K562 (cell line): ENCODE data around the gene TSPAN14. TPM values are rescaled to one million over a fixed set of nuclear protein-coding genes. Genes with fewer than 3 reads are reported as not detected.

Experiments used
- ATAC-seq: fragments of 200-7000 bp; cut with Tn5 transposase; 3 replicates; pipeline ENCODE4 v1.9.1; 2020; ENCODE audit warnings: moderate library complexity
- BruUV-seq: library from RNA; stranded (reverse); fragments of 400-500 nt; replicated peaks from 2 replicates; lab custom pipeline; 2021; lab: Mats Ljungman, UMichigan
- CTCF ChIA-PET: fragments of 300-600 bp; formaldehyde crosslinking; extraction: SDS; loops from one replicate; lab custom pipeline; 2021; ENCODE audit warnings: low intra/inter-chr PET ratio; lab: Yijun Ruan, JAX
- POLR2A ChIA-PET: fragments of 300-600, 350-650 bp; sonication (Branson Sonifier 250); formaldehyde crosslinking; extraction: SDS; loops from one replicate; lab custom pipeline; 2021; ENCODE audit warnings: antibody characterized with exemption, inconsistent platforms; lab: Yijun Ruan, JAX
- DNase-seq, 4 experiments: peaks; one replicate each; pipeline versions ENCODE4 v3.0.0 to v3.0.0-alpha.2; 2011 to 2018; ENCODE audit warnings: low spot score in 3 of 4, mixed read lengths in 3 of 4; ENCODE audit errors: extremely low read depth in 1 of 4
- FAIRE-seq: peaks from 2 replicates; lab custom pipeline; 2011; peaks lifted over from hg19 to GRCh38; lab: Jason Lieb, UNC
- H2AFZ ChIP-seq: 2 replicates; pipeline ENCODE4 v1.6.0; 2011; ENCODE audit warnings: low read depth, low read length, control low read depth, inconsistent platforms
- H3K27ac ChIP-seq: fragments of 200-600 bp; 3 replicates; pipeline ENCODE4 v1.8.0; 2011; ENCODE audit warnings: low read depth, mild to moderate bottlenecking, control low read depth, inconsistent platforms, low read length, moderate library complexity, mixed read lengths; ENCODE audit errors: extremely low read depth
- H3K27me3 ChIP-seq, 2 experiments: fragments of 300-600 bp in 1 of 2; 2 replicates in 1 of 2; 3 replicates in 1 of 2; pipeline versions ENCODE4 v1.6.0 to v1.8.0; 2011; ENCODE audit warnings: inconsistent platforms in 2 of 2, low read length in 2 of 2, mild to moderate bottlenecking in 1 of 2, mixed read lengths in 1 of 2, moderate library complexity in 1 of 2; ENCODE audit not compliant: control insufficient read depth in 2 of 2, insufficient read depth in 2 of 2
- H3K36me3 ChIP-seq: fragments of 300-600 bp; 3 replicates; pipeline ENCODE4 v1.8.0; 2011; ENCODE audit warnings: mild to moderate bottlenecking, low read length, inconsistent platforms; ENCODE audit not compliant: control insufficient read depth, insufficient read depth
- H3K4me1 ChIP-seq, 2 experiments: fragments of 200-600 bp in 1 of 2; replicated peaks in 1 of 2; 2 replicates in 1 of 2; 3 replicates in 1 of 2; pipeline versions ENCODE4 v1.5.1 to v1.8.0; 2011; ENCODE audit warnings: inconsistent platforms in 2 of 2, low read length in 2 of 2, mild to moderate bottlenecking in 1 of 2, mixed read lengths in 1 of 2, moderate library complexity in 1 of 2; ENCODE audit not compliant: control insufficient read depth in 2 of 2, insufficient read depth in 2 of 2
- H3K4me2 ChIP-seq: 2 replicates; pipeline ENCODE4 v1.6.1; 2011; ENCODE audit warnings: low read length, control low read depth, inconsistent platforms, mixed read lengths; ENCODE audit not compliant: insufficient read depth
- H3K4me3 ChIP-seq: fragments of 200-600 bp; sonication (generic), shearing (Covaris generic); 2 replicates; pipeline ENCODE4 v1.5.1; 2016; ENCODE audit warnings: control low read depth, inconsistent platforms
- H3K79me2 ChIP-seq: fragments of 200-600 bp; 3 replicates; pipeline ENCODE4 v1.8.0; 2011; ENCODE audit warnings: low read length, inconsistent platforms; ENCODE audit not compliant: control insufficient read depth, insufficient read depth
- H3K9ac ChIP-seq, 2 experiments: 2 replicates each; pipeline versions ENCODE4 v1.6.0 to v1.6.1; 2011; ENCODE audit warnings: low read depth in 2 of 2, low read length in 2 of 2, control low read depth in 1 of 2, inconsistent platforms in 1 of 2, mild to moderate bottlenecking in 1 of 2, mixed read lengths in 1 of 2; ENCODE audit not compliant: insufficient read depth in 1 of 2
- H3K9me1 ChIP-seq: one replicate; pipeline ENCODE4 v1.6.0; 2011; ENCODE audit warnings: inconsistent platforms, mild to moderate bottlenecking, low read length, moderate library complexity; ENCODE audit not compliant: control insufficient read depth, insufficient read depth
- H3K9me3 ChIP-seq: replicated peaks from 2 replicates; pipeline ENCODE4 v1.5.1; 2011; ENCODE audit warnings: low read depth, low read length, inconsistent platforms; ENCODE audit not compliant: control insufficient read depth, insufficient read depth
- H4K20me1 ChIP-seq: replicated peaks from 2 replicates; pipeline ENCODE4 v1.6.1; 2011; ENCODE audit warnings: low read length, inconsistent platforms, mixed read lengths; ENCODE audit not compliant: control insufficient read depth, insufficient read depth
- ATF3 ChIP-seq, 2 experiments: fragments of 450-650 bp in 1 of 2; sonication (generic) in 1 of 2; formaldehyde crosslinking in 1 of 2; IDR thresholded peaks in 1 of 2; conservative IDR thresholded peaks in 1 of 2; 2 replicates each; pipeline versions ENCODE4 v1.6.1 to v1.8.1; 2016 to 2023; ENCODE audit warnings: mild to moderate bottlenecking in 2 of 2, moderate library complexity in 2 of 2, inconsistent platforms in 1 of 2, missing genetic modification reagents in 1 of 2
- HINFP ChIP-seq: fragments of 450-650 bp; conservative IDR thresholded peaks from 2 replicates; pipeline ENCODE4 v1.6.1; 2016; ENCODE audit warnings: missing genetic modification characterization, low read depth, mild to moderate bottlenecking, control low read depth, missing compliant biosample characterization
- POLR2A ChIP-seq: fragments of 450-650 bp; conservative IDR thresholded peaks from 2 replicates; pipeline ENCODE4 v1.6.1; 2016
- PRDM10 ChIP-seq: fragments of 450-650 bp; IDR thresholded peaks from 2 replicates; pipeline ENCODE4 v1.6.1; 2018; ENCODE audit not compliant: partially characterized antibody
- TFAM ChIP-seq: fragments of 250-450 bp; sonication (Bioruptor Pico); conservative IDR thresholded peaks from 2 replicates; pipeline ENCODE4 v1.5.0; 2021; ENCODE audit warnings: mild to moderate bottlenecking, moderate library complexity
- ZNF24 ChIP-seq: fragments of 450-650 bp; IDR thresholded peaks from 2 replicates; pipeline ENCODE4 v1.6.1; 2016
- ZNF561 ChIP-seq: fragments of 450-650 bp; formaldehyde crosslinking; conservative IDR thresholded peaks from 2 replicates; pipeline ENCODE4 v1.4.0; 2020; ENCODE audit warnings: mild to moderate bottlenecking, moderate library complexity
- ZNF592 ChIP-seq: fragments of 450-650 bp; IDR thresholded peaks from 2 replicates; pipeline ENCODE4 v1.6.1; 2017; ENCODE audit warnings: antibody characterized with exemption, mild to moderate bottlenecking
- WGBS: fragments of 100-300 bp; shearing (Covaris generic); methylation state at CpG from one replicate; pipeline ENCODE4 v1.1.6; 2016; ENCODE audit warnings: low coverage, mixed read lengths; ENCODE audit not compliant: insufficient coverage; ENCODE audit errors: missing lambda C conversion rate; 5-methylcytosine and 5-hydroxymethylcytosine counted together
- in situ Hi-C: fragments of 300-500 bp; cut with MboI; formaldehyde crosslinking; loops from 4 replicates; pipeline ENCODE4 v1.15.0; 2018; ENCODE audit warnings: inconsistent platforms, mixed read lengths
- intact Hi-C: fragments of 100-400 bp; cut with micrococcal nuclease; formaldehyde crosslinking; loops from 2 replicates; pipeline ENCODE4 v1.14.2; 2022
- polyA plus RNA-seq, 8 experiments: library from polyadenylated mRNA; depleted of rRNA in 4 of 8; stranded (reverse) in 5 of 8; unstranded in 3 of 8; fragments of >200 nt; fragmentation: Nextera tagmentation in 2 of 8; fragmentation: Illumina TruSeq in 1 of 8; extraction: Ambion mirVana in 2 of 8; extraction: Trizol in 1 of 8; gene quantifications; 2 replicates each; pipeline versions ENCODE4 v1.2.1 to v1.2.3, GENCODE V29; 2011 to 2014; ENCODE audit warnings: inconsistent platforms in 1 of 8, missing spikeins in 1 of 8
- total RNA-seq, 7 experiments: library from RNA; depleted of rRNA in 6 of 7; stranded (reverse); fragments of >200 nt in 6 of 7; fragmentation: Illumina TruSeq in 2 of 7; extraction: Trizol in 2 of 7; gene quantifications; 2 replicates each; pipeline versions ENCODE4 v1.2.1 to v1.2.3, GENCODE V29; 2011 to 2021; ENCODE audit warnings: low replicate concordance in 1 of 7

TSPAN14 gene
- total and polyA plus RNA-seq, 9 of the 15 experiments (the other 6 are each of a cell fraction or from before 2014, with no cell fraction given), result 5.8 to 92.9 (median 23.3) TPM

GRCh38 chr10:80502621-80503583, 48.8 kb downstream of the TSPAN14 start:
- Histone ChIP-seq H3K27me3 (no peaks in the 10 kb centered on the region), H4K20me1 (peaks cover 7% of the 10 kb centered on the region), H3K9ac (peak overlapping the region; percentile 32 to 61; a peak in 3 of 4 replicates), H3K36me3 (peaks cover 68% of the 10 kb centered on the region), H2AFZ (no peak overlapping the region), H3K9me1 (peaks cover 7% of the 10 kb centered on the region), H3K27ac (peak overlapping the region; percentile 65), H3K4me1 (peaks cover 73 to 81% of the 10 kb centered on the region in 2 experiments), H3K9me3 (no peaks in the 10 kb centered on the region), H3K4me3 (no peak overlapping the region), H3K4me2 (peak overlapping the region; percentile 40), H3K79me2 (peaks cover 92% of the 10 kb centered on the region)
- WGBS, result 67% methylated on average over 13 of the region's 13 CpGs
- ChIA-PET CTCF (interaction anchor here (5.5 kb wide), 1 partner anchor 57 kb away, joined by 79 read pairs; no protein-coding TSS in a partner anchor), POLR2A (interaction anchor here (0.9 to 3.2 kb wide), 6 partner anchors 12 to 59 kb away, joined by 3 to 16 read pairs (median 5); no protein-coding TSS in a partner anchor)
- DNase-seq, result peak in 1 of 4 experiments; percentile 24
- FAIRE-seq, result no peak
- no peak for ATAC-seq
- in situ Hi-C loops (loop anchor here (10.0 kb wide), 1 partner anchor 118 kb away; no protein-coding TSS in a partner anchor), intact Hi-C loops (no loop called here)
- BruUV-seq, result no TSS peak
- TF ChIP-seq ATF3 (IDR thresholded peaks at IDR 0.05) (peak; percentile 36), ATF3 (CRISPR knock-in tag; conservative IDR thresholded peaks at IDR 0.05) (no peak), ZNF592 (peak; percentile 38; the same call in 1 of the 2 replicates), TFAM (no peak), POLR2A (0 out of 2 replicates have a peak, but pooled peaks have one; percentile 17), PRDM10 (peak; percentile 64), HINFP (tag) (no peak), ZNF561 (CRISPR knock-in tag) (no peak), ZNF24 (peak; percentile 93)
